ENCODE data around the gene DHFR.

DHFR gene

DNA sequence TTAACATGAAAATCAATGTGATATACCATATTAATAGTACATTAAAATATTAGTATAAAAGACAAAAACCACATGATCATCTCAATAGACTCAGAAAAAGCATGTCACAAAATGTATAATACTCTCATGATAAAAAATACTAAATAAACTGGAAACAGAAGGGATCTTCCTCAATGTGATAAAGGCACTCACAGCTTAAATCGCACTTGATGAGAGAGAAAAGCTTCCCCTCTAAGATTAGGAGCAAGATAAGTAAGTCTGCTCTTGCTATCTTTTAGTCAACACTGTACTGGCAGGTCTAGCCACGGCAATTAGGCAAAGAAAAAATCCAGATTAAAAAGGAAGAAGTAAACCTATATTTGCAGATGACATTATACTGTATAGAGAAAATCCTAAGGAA lies 22.1 kb downstream of the DHFR start:
- DNase-seq (ENCODE audit: extremely low read depth, low read depth), result no peak
- TF ChIP-seq, protein P1, sequence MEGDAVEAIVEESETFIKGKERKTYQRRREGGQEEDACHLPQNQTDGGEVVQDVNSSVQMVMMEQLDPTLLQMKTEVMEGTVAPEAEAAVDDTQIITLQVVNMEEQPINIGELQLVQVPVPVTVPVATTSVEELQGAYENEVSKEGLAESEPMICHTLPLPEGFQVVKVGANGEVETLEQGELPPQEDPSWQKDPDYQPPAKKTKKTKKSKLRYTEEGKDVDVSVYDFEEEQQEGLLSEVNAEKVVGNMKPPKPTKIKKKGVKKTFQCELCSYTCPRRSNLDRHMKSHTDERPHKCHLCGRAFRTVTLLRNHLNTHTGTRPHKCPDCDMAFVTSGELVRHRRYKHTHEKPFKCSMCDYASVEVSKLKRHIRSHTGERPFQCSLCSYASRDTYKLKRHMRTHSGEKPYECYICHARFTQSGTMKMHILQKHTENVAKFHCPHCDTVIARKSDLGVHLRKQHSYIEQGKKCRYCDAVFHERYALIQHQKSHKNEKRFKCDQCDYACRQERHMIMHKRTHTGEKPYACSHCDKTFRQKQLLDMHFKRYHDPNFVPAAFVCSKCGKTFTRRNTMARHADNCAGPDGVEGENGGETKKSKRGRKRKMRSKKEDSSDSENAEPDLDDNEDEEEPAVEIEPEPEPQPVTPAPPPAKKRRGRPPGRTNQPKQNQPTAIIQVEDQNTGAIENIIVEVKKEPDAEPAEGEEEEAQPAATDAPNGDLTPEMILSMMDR (IDR thresholded peaks at IDR 0.05; ENCODE audit: low read depth, low read length), result no peak

DNA sequence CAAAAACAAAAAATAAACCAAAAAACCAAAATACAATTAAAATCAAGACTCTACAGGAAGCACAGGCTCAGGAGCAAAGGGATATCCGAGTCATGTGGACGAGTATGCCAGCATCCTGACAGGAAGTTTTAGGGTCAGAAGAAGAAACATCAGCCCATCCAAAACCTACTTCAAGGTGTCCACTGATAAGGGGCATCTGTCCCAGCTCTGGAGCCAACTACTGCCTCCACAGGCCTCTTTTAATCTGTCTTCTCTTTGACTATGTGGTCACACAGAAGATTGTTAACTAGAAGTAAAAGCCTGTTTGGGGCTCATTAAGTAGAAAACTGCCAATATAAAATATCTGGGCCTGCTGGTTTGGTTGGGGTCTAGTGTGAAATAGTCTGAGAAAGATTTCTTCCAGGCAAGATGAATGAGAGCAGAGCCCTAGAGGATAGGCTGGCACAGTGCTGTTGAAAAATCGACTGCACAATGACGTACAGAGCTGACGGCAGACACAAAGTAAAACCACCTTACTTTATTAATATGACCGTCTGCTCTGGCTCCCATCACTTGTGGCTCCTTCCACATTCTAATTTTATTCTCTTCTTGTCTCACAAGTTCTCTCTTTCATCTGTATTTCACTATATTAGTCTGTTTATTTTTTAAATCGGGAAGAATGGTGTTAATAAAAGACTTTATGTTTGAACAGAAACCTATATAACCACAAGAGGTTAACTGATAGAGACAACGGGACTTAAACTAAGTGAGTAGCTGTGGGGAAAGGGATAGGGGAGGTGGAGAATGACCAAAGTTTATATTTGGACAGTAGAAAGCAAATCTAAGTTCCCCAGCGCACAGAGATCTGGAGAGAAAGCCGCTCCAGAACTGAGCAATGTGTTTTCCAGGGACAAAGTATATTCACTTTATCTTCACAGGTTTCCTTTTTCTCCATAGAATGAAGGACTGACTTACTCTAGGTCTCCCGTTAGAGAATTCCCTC lies 23.2 kb downstream of the DHFR start:
- DNase-seq (ENCODE audit: extremely low read depth, low read depth), result no peak
- TF ChIP-seq, protein P1 (IDR thresholded peaks at IDR 0.05; ENCODE audit: low read depth, low read length), result no peak

- DNase-seq (ENCODE audit: extremely low read depth, low read depth), result no peak
- TF ChIP-seq, protein P1 (IDR thresholded peaks at IDR 0.05; ENCODE audit: low read depth, low read length), result no peak
Observed at GRCh38 chr5:80629281-80629680, 25.5 kb downstream of the DHFR start.

DNA sequence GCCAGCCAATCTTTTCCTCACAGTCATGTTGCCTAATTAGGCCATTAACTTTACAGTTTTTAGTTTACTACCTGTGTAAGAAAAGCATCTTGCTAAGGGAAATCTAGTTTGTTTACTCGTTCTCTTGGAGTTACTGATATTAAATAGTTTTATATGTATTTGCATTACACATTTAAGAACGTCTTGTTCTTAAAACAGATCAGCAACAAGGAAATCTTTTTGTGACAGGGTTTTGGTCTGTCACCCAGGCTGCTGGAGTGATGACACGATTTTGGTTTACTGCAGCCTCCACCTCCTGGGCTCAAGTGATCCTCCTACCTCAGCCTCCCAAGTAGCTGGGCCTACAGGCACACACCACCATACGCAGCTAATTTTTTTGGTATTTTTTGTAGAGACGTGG lies 29.6 kb downstream of the DHFR start:
- no peak for DNase-seq (ENCODE audit: extremely low read depth, low read depth)
- TF ChIP-seq, protein P1 (IDR thresholded peaks at IDR 0.05; ENCODE audit: low read depth, low read length), result no peak

- DNase-seq (ENCODE audit: extremely low read depth, low read depth), result no peak
- TF ChIP-seq, protein P1 (IDR thresholded peaks at IDR 0.05; ENCODE audit: low read depth, low read length), result no peak
Observed at GRCh38 chr5:80623999-80624398, 30.8 kb downstream of the DHFR start.

GRCh38 chr5:80622756-80623155 lies 32.0 kb downstream of the DHFR start:
- TF ChIP-seq, protein P1 (IDR thresholded peaks at IDR 0.05; ENCODE audit: low read depth, low read length), result no peak
- no peak for DNase-seq (ENCODE audit: extremely low read depth, low read depth)

DNA sequence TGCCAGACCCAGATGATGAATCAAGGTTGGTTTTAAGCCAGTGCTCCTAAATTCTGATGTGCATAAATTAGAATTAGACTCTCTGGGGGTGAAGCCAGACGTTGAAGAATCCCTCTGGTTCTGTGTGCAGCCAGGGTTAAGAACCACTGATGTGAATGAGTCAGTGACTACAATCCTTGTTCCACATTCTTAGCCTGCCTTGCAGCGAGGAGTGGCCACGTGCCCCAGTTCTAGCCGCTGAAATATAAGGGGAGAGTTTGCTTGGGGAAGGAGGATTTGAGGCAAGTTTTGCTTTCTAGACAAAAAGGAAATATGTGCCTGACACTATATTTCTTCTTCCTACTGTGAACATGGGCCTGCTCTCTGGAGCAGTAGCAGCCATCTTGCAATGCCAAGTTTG lies 34.6 kb downstream of the DHFR start:
- TF ChIP-seq, protein P1 (IDR thresholded peaks at IDR 0.05; ENCODE audit: low read depth, low read length), result no peak
- DNase-seq (ENCODE audit: extremely low read depth, low read depth), result no peak

Data from AG09319 (cell line).